H1 (cell line): ENCODE results near the gene SIPA1L3. TPM values are rescaled to one million over a fixed set of nuclear protein-coding genes. Genes with fewer than 3 reads are reported as not detected.

Experiments
- TBP ChIP-seq: IDR thresholded peaks from 2 replicates; pipeline ENCODE4 v1.6.1; 2011; ENCODE audit warnings: low read depth, low read length, improper control_type of control experiment
- polyA plus RNA-seq, 7 experiments: library from polyadenylated mRNA; depleted of rRNA in 3 of 7; stranded (reverse) in 5 of 7; unstranded in 2 of 7; fragments of >200 nt in 5 of 7; fragments of 200-250 nt in 2 of 7; gene quantifications; 1 replicate in 5 of 7; 2 replicates in 1 of 7; 4 replicates in 1 of 7; pipeline versions ENCODE4 v1.2.1 to v1.2.3, GENCODE V29; 2011 to 2013; ENCODE audit warnings: missing spikeins in 2 of 7, mixed read lengths in 2 of 7
- total RNA-seq: library from RNA; stranded (reverse); fragmentation: NEBNext Ultra II Directional; extraction: Animal tissue kit (Norgen Biotek cat#: 25700); gene quantifications from 2 replicates; pipeline ENCODE4 v1.2.1, GENCODE V29; 2021

SIPA1L3 gene
- total and polyA plus RNA-seq, 2 of the 8 experiments (the other 6 are each of a cell fraction or from before 2014, with no cell fraction given): 15.0 to 54.9 TPM

- no peak for TF ChIP-seq TBP
Observed at GRCh38 chr19:38221421-38221820, 314.4 kb downstream of the SIPA1L3 start (continued).
